ENCODE data around the gene CDH22. TPM values are rescaled to one million over a fixed set of nuclear protein-coding genes. Genes with fewer than 3 reads are reported as not detected.

CDH22 gene
- total RNA-seq, 1 donor from 2014 or later, result 5.5 TPM

- no peak for ATAC-seq (ENCODE audit: poor library complexity)
- intact Hi-C loops (cut with DNase I), result no loop called here
- no peak for DNase-seq
These were observed 74.6 kb downstream of the CDH22 start for GRCh38 chr20:46233701-46234100.

DNA sequence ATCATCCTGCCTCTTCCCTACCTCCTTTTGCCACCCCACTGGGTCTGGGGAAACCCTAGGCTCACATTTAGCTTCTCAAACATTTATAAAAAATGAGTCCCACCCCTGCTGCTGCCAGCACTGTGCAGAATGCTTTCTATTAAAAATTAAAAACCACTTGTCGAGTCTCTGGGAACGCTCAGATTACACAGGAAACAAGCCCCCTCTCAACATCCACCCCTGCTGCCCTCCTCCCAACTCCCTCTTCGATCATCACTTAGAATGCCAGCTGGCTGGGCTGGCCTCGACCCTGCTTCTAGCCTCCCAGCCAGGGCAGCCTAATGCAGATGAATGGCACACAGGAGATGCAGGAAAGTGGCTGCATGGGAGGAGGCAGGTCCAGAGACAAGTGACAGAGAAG lies 75.8 kb downstream of the CDH22 start:
- intact Hi-C loops (cut with DNase I), result no loop called here
- ATAC-seq (ENCODE audit: poor library complexity) (no peak), DNase-seq (no peak)

DNA sequence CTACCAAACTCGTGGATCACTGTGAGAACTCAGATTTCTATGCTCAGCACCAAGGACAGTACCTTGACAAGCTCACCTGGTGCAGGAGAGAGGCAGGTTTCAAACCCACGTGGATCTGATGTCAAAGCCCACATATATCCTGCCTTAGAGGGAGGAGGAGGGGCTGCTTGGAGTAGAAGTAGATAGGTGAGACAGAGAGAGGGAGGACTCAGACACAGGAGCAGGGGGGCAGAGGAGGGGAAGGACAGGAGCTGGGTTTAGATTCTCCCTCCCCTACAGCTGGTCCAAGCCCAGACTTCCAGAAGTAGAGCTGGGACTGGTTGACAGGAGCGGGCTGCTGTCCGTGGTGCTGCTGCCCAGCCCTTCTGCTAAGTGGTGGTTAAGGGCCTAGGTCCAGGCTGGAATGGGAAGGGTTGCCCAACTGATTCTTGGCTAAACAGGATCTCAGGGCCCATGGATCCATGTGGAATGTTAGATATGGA lies 77.5 kb downstream of the CDH22 start:
- peak; percentile 72 for ATAC-seq (ENCODE audit: poor library complexity)
- intact Hi-C loops (cut with DNase I), result no loop called here
- peak; percentile 59 for DNase-seq

DNA sequence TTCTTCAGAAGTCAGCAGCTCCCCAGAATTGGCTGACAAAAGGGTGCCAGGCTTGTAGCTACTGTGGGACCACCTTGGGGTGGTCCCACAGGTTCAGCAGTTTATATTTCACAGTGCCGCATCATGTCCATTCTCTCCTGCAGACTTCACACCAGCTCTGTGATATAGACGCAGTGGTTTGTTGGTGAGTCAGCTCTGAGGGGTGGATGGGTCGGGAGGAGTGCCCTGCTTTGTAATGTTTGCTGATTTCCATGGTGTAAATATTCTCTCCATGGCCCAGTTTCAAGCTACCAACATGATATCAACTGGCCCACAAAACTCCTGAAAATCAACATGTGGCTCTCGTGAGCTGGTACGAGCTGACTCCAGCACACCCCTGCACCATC lies 78.2 kb downstream of the CDH22 start:
- ATAC-seq (ENCODE audit: poor library complexity) (no peak), DNase-seq (no peak)
- intact Hi-C loops (cut with DNase I), result no loop called here

DNA sequence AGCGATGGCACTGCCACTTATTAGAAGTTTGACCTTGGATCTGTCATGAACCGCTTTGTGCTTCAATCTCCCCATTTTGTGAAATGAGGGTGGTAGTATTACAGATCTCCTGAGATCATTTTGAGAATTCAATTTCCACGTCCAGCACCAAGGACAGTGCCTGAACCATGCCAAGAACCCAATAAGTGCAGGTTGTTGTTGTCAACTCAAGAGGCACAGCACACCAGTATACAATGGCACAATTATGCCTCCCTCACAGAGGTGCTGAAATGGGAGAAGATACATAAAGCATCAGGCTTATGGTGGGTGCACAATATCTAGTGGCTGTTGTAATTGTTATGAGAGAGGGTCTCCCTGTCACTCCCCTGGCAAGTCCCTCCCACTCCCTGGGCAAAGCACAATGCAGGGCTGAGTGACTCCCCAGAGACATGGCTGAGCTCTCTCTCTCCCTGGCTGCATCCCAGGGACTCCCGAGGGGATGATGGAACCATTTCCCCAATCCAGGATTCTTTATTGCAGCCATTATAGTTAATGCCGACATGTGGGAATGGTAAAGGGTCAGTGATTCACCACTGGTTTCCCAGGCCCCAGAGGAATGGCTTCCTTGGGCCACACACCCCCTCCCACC lies 78.7 kb downstream of the CDH22 start:
- DNase-seq (no peak), ATAC-seq (ENCODE audit: poor library complexity) (no peak)
- intact Hi-C loops (cut with DNase I), result no loop called here

GRCh38 chr20:46228670-46229069 lies 79.6 kb downstream of the CDH22 start:
- ATAC-seq (ENCODE audit: poor library complexity) (no peak), DNase-seq (no peak)
- intact Hi-C loops (cut with DNase I), result no loop called here

- ATAC-seq (ENCODE audit: poor library complexity) (no peak), DNase-seq (no peak)
- intact Hi-C loops (cut with DNase I), result no loop called here
These were observed 81.0 kb downstream of the CDH22 start for GRCh38 chr20:46227272-46227767.

GRCh38 chr20:46226602-46227001 lies 81.7 kb downstream of the CDH22 start:
- DNase-seq, result no peak
- ATAC-seq (ENCODE audit: poor library complexity), result no peak
- intact Hi-C loops (cut with DNase I), result no loop called here

DNA sequence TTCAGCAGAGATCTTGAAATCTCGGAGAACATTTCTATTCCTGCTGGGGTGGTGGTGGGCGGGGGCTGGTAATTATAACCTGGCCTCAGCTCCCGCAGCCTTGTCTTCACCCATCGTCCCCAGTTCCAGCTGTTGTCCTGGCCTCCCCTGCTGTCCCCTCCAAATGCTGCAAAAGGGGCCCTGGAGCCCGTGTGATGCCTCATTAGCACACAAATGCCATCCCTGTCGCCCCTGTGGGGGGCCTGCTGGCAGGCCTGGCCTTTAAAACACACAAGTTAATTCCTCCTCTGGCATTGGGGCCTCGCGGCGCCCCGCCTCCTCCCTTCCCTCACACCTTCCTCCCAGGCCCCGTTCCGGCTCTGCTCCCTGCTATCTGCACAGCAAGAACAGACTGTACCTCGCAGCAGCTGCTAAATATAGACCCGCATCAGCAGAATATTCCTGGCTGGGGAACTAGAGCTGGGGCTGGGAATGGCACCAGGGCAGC lies 85.7 kb downstream of the CDH22 start:
- DNase-seq (peak; percentile 83), ATAC-seq (ENCODE audit: poor library complexity) (peak; percentile 96)
- intact Hi-C loops (cut with DNase I), result no loop called here

DNA sequence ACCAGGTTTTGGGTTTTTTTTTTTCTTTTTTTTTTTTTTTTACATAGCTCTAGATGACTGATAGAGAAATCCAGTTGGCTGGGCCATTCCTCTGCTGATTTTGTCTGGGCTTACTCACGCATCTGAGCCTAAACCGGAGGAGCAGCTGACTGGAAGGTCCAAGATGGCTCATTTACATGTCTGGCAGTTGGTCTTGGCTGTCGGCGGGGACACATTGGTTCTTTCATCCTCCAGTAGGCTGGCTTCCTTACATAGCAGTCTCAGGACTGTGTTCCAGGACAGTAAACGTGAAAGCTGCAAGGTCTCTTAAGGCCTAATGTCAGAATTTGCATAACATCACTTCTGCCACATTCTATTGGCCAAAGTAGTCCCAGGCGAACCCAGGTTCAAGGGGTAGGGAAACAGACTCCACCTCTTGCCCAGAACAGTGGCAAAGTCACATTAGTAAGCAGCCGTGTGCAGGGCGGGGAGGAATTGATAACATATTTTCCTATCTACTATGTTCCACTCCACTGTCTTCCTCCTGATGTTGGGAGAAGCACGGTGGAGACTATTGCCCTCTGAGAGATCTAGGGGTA lies 87.0 kb downstream of the CDH22 start:
- no peak for DNase-seq
- no peak for ATAC-seq (ENCODE audit: poor library complexity)
- intact Hi-C loops (cut with DNase I), result no loop called here

GRCh38 chr20:46220455-46221207 lies 87.7 kb downstream of the CDH22 start:
- ATAC-seq (ENCODE audit: poor library complexity), result peak; percentile 11
- intact Hi-C loops (cut with DNase I), result no loop called here
- no peak for DNase-seq

GRCh38 chr20:46219920-46220319 lies 88.4 kb downstream of the CDH22 start:
- intact Hi-C loops (cut with DNase I), result no loop called here
- ATAC-seq (ENCODE audit: poor library complexity), result no peak

DNA sequence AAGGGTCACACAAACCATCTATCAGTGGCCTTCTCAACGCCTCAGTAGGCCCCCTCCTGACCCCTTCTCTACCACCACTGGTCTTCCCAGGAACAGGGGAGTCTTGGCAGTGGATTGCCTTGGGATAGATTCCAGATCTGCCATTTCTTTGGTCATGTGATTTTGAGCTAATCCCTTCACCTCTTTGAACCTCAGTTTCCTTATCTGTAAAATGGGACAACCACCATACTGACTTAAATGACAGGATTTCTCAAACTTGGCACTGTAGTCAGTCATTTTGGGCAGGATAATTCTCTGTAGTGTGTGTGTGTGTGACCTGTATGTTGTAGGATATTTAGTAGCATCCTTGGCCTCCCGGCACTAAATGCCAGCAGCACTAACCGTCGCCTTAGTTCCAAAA lies 89.1 kb downstream of the CDH22 start:
- ATAC-seq (ENCODE audit: poor library complexity), result no peak
- DNase-seq, result no peak
- intact Hi-C loops (cut with DNase I), result no loop called here

More at GRCh38 chr20:46219920-46220319, 88.4 kb downstream of the CDH22 start:
- DNase-seq, result no peak

- intact Hi-C loops (cut with DNase I), result no loop called here
- DNase-seq (no peak), ATAC-seq (ENCODE audit: poor library complexity) (no peak)
These were observed 89.6 kb downstream of the CDH22 start for GRCh38 chr20:46218656-46219055.

GRCh38 chr20:46217583-46217982 lies 90.7 kb downstream of the CDH22 start:
- intact Hi-C loops (cut with DNase I), result no loop called here
- no peak for ATAC-seq (ENCODE audit: poor library complexity)

GRCh38 chr20:46216770-46217464 lies 91.4 kb downstream of the CDH22 start:
- ATAC-seq (ENCODE audit: poor library complexity), result no peak
- DNase-seq, result no peak
- intact Hi-C loops (cut with DNase I), result no loop called here

More at GRCh38 chr20:46217583-46217982, 90.7 kb downstream of the CDH22 start:
- no peak for DNase-seq

GRCh38 chr20:46215913-46216707 lies 92.2 kb downstream of the CDH22 start:
- peak; percentile 56 for DNase-seq
- peak; percentile 72 for ATAC-seq (ENCODE audit: poor library complexity)
- intact Hi-C loops (cut with DNase I), result no loop called here

- intact Hi-C loops (cut with DNase I), result no loop called here
- DNase-seq (no peak), ATAC-seq (ENCODE audit: poor library complexity) (no peak)
These were observed 93.3 kb downstream of the CDH22 start for GRCh38 chr20:46214824-46215488.
